NCI-H2081 treated with DMSO at 0.1 percent for 48 hours (cell line): ENCODE results near the gene SRP9.
"Not testable (repeated sequence)": the region's sequence is repeated elsewhere in the genome, so short reads cannot be mapped to it uniquely, and the experiment has no call there.

ENCODE experiments used
- DNase-seq: peaks from one replicate; lab custom pipeline; 2025; lab: John Stamatoyannopoulos, UW

The SRP9 gene

GRCh38 chr1:225814381-225814780, 36.8 kb downstream of the SRP9 start:
- DNase-seq: no peak

DNA sequence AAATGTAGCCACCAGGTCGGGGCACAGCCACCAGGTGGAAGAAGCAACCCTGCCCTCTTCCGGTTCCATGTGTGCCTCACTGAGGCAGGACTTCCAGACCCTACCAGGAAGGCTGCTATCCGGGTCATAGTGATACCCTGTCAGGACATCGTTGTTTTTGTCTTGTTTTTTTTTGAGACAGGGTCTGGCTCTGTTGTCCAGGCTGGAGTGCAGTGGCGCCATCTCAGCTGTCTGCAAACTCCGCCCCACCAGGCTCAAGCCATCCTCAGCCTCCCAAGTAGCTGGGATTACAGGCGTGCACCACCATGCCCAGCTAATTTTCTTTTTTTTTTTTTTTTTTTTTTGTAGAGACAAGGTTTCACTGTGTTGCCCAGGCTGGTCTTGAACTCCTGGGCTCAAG, 37.5 kb downstream of the SRP9 start:
- not testable (repeated sequence) for DNase-seq

DNA sequence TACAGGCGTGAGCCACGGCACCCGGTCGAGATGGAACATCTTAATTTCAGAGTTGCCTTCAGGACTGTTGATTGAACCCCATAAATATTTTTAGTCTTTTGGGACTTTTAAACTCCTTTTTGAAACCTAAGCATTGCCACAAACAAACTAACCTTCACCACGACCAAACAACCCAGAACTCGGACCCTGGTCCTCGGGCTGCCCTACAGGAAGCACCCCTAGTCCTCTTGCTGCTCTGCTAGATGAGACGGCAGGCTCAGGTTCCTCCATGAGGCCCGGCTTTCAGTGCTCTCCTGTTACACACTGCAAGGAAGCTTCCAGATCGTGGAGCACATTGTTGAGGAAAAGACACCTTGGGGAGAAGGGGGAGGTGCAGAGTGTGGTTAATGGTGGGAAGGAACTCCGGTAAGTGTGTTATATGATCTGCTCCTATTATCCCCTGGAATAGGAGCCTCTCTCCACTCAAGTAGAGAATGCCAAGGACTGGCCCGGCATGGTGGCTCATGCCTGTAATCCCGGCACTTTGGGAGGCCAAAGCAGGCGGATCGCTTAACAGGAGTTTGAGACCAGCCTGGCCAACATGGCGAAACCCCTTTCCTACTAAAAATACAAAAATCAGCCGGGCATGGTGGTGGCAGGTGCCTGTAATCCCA, 38.0 kb downstream of the SRP9 start:
- DNase-seq: no peak

- no peak for DNase-seq
Measured at GRCh38 chr1:225816643-225817538, 39.3 kb downstream of the SRP9 start.

DNA sequence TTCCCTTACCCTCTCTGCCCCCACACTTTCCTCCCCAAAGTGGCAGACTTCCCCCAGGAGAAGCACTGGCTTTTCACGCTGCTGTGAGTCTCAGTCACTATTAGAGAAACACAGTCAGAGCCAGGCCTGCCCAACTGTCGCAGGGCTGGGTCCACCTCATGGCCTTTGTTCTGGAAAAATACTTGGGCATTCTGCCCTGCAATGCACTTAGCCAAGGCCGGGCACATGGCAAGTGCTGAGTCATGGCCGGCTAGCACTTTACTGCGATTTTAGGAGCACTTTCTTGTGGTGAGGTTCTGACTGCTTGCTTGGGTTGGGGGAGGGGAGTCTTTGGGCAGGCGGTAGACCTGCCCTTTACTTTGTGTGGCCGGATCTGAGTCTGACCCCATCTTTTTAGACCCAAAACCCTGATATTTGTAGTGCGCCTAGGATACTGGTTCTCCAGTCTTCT, 40.0 kb downstream of the SRP9 start:
- no peak for DNase-seq

- DNase-seq: no peak
Measured at GRCh38 chr1:225818229-225818628, 40.6 kb downstream of the SRP9 start.

- no peak for DNase-seq
Measured at GRCh38 chr1:225819346-225820192, 41.9 kb downstream of the SRP9 start.

DNA sequence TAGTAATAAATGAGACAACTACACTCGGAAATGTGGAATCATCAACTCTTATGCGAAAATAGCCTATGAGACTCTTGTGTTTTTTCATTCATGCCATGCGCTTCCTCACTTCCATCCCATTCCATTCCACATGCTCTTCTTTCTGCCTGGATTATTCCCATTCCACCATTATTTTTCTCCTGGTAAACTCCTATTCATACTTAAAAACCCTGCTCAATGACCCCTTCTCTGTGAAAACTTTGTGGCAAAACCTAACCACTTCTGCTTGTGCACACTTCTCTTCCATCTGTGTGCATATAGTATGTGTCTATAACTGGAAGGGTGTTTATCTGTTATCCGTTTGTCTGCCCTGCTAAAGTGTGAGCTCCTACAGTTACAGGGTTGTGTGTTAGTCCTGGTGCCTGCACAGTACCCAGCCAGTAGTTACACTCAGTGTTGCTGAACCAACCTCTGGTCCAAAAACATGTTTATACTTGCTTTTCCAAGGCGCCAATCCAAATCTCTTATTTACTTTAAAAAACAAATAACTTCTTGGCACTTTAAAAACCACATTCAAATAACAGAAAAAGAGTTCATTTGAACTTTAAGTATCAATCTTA, 43.0 kb downstream of the SRP9 start:
- DNase-seq: no peak

DNA sequence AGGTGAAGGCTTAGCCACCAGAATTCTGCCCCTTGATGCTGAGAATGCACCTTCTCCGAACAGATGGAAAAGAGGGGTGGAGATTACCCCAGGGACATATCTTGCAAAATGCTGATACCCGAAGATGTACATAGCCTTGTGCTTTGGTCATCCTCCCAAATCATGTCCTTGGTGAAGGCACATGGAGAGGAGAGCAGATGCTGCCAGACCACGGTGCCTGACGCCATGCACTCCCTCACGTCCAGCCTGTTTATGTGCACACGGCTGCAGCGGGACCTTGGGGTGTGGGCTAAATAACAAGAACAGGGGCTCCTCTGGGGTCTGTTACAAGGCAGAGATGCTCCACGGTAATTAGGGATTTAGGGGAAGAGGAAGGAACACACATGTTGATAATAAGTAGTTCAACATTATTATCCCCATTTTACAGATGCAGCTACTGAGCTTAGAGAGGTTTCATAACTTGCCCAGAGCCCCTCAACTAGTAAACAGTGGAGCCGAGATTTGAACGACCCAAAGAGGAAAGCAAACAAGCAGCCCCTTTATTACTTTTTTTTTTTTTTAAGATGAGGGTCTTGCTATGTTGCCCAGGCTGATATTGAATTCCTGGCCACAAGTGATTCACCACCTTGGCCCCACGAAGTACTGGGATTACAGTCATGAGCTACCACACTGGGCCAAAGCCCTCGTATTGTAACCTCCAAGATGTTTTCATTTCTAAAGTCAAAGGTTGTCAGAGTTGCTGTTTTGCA, 45.2 kb downstream of the SRP9 start:
- no peak for DNase-seq

- DNase-seq: no peak
Measured at GRCh38 chr1:225823811-225824261, 46.2 kb downstream of the SRP9 start.

GRCh38 chr1:225824533-225824941, 46.9 kb downstream of the SRP9 start:
- peak; percentile 91 for DNase-seq

DNA sequence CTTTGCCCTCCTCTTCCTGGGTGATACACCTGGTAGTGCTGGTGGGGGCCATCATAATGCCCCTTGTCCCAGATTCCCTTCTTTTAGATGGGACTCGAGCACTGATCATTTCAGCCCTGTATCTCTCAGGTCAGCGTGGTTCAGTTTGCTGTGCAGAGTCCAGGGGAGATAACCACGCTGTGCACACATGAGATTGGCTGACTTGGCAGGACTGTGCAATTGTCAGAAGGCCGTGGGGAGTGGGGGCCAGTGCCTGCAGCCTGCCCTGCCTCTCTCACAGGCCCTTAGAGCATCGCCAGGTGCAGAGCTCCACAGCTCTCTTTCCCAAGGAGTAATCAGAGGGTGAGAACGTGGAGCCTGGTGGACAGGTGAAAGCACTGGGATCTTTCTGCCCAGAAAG, 47.5 kb downstream of the SRP9 start:
- DNase-seq: peak; percentile 78

- DNase-seq: peak; percentile 30
Measured at GRCh38 chr1:225825607-225826007, 48.0 kb downstream of the SRP9 start.

- DNase-seq: no peak
Measured at GRCh38 chr1:225827076-225827475, 49.5 kb downstream of the SRP9 start.

- DNase-seq: no peak
Measured at GRCh38 chr1:225828706-225829345, 51.2 kb downstream of the SRP9 start.

- peak; percentile 98 for DNase-seq
Measured at GRCh38 chr1:225830841-225831240, 53.2 kb downstream of the SRP9 start.

- DNase-seq: peak; percentile 48
Measured at GRCh38 chr1:225834417-225835329, 57.0 kb downstream of the SRP9 start.

DNA sequence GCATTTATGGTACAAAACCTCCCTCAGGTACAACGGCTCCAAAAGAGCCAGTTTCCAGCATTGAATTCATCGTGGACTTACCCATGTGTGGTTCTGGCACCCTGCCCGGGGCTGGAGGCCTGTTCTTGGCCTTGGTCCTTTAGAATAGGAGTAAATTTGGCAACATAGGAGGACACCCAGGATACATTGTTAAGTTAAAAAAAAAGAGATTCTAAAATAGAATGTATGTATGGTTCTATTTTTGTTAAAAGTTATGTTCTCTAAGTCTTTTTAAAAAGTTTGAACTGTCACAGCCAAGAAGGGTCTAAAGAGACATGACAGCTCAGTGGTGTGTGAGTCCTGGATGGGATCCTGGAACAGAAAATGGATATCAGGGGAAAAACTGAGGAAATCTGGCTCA, 58.2 kb downstream of the SRP9 start:
- DNase-seq: no peak

DNA sequence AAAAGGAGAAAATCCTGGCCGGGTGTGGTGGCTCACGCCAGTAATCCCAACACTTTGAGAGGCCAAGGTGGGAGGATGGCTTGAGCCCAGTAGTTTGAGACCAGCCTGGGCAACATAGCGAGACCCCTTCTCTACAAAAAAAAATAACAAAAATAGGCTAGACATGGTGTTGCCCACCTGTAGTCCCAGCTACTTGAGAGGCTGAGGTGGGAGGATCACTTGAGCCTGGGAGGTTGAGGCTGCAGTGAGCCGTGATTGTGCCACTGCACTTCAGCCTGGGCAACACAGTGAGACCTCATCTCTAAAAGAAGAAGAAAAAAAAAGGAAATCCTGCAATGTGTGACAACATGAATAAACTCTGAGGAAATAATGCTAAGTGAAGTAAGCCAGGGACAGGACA, 58.7 kb downstream of the SRP9 start:
- not testable (repeated sequence) for DNase-seq

- no peak for DNase-seq
Measured at GRCh38 chr1:225838793-225839192, 61.2 kb downstream of the SRP9 start.
